Gastrocnemius medialis (tissue), 4 donors: ENCODE results near the gene TRMT1L. TPM values are rescaled to one million over a fixed set of nuclear protein-coding genes. Genes with fewer than 3 reads are reported as not detected.

Experiments
- ATAC-seq, 2 donors: fragments of 150-250 bp; one replicate each; pipeline ENCODE4 v1.9.1; 2016
- DNase-seq, 2 donors: peaks; one replicate each; pipeline ENCODE4 v3.0.0-alpha.2; 2019
- H3K27ac ChIP-seq, 4 donors: fragments of 200-600 bp; sonication (generic); 1 replicate in 1 of 4; 2 replicates in 3 of 4; pipeline ENCODE4 v1.5.1; 2016 to 2018; ENCODE audit warnings: mild to moderate bottlenecking in 2 of 4, moderate library complexity in 1 of 4
- H3K27me3 ChIP-seq, 3 donors: fragments of 200-600 bp; sonication (generic) in 2 of 3; 1 replicate in 1 of 3; 2 replicates in 2 of 3; pipeline versions ENCODE4 v1.5.1 to v1.6.0; 2016 to 2019; ENCODE audit warnings: mild to moderate bottlenecking in 1 of 3, moderate library complexity in 1 of 3
- H3K36me3 ChIP-seq, 2 donors: fragments of 200-600 bp; sonication (generic) in 1 of 2; one replicate each; pipeline ENCODE4 v1.5.1; 2017 to 2018
- H3K4me1 ChIP-seq, 2 donors: fragments of 200-600 bp; sonication (generic) in 1 of 2; one replicate each; pipeline ENCODE4 v1.5.1; 2016 to 2017; ENCODE audit warnings: mild to moderate bottlenecking in 2 of 2
- H3K4me3 ChIP-seq, 4 donors: fragments of 200-600 bp; sonication (generic) in 3 of 4; 1 replicate in 1 of 4; 2 replicates in 3 of 4; pipeline ENCODE4 v1.5.1; 2016 to 2019; ENCODE audit warnings: mild to moderate bottlenecking in 2 of 4
- H3K9me3 ChIP-seq, 3 donors: fragments of 200-600 bp; sonication (generic) in 2 of 3; 1 replicate in 1 of 3; 2 replicates in 2 of 3; pipeline ENCODE4 v1.5.1; 2016 to 2019
- CTCF ChIP-seq, 5 experiments: fragments of 450-650 bp in 3 of 5; fragments of 200-600 bp in 2 of 5; sonication (generic) in 2 of 5; IDR thresholded peaks in 4 of 5; conservative IDR thresholded peaks in 1 of 5; 1 replicate in 4 of 5; 2 replicates in 1 of 5; pipeline ENCODE4 v1.5.1; 2016 to 2019; ENCODE audit warnings: antibody characterized with exemption in 5 of 5, mild to moderate bottlenecking in 3 of 5, moderate library complexity in 3 of 5
- POLR2A ChIP-seq, 2 donors: fragments of 450-650 bp; IDR thresholded peaks; one replicate each; pipeline ENCODE4 v1.6.1; 2017; ENCODE audit warnings: antibody characterized with exemption in 2 of 2, mild to moderate bottlenecking in 2 of 2, moderate library complexity in 2 of 2
- in situ Hi-C, 4 donors: fragments of 200-750 bp; cut with MboI; loops; one replicate each; pipeline versions ENCODE4 v1.15.0 to v1.8.0; 2017; ENCODE audit warnings: low sequenced_read_pairs in 4 of 4
- intact Hi-C: fragments of 100-400 bp; cut with DNase I; formaldehyde crosslinking; loops from one replicate; pipeline ENCODE4 v1.15.1; 2023; ENCODE audit warnings: low total_unique reads
- total RNA-seq, 4 donors: library from RNA; depleted of rRNA; stranded (reverse); fragments of >200 nt; gene quantifications; one replicate each; pipeline versions ENCODE4 v1.1.0 to v1.2.3, GENCODE V29; 2016

Gene TRMT1L
- total RNA-seq, 4 donors from 2014 or later: 24.9 to 42.8 (median 30.0) TPM

GRCh38 chr1:185154912-185155513 lies 1.7 kb downstream of the TRMT1L start:
- Histone ChIP-seq H3K4me1 (peaks cover 25 to 36% of the 10 kb centered on the region in 2 donors), H3K4me3 (peak overlapping the region in 2 of 4 donors; percentile 75 to 98), H3K36me3 (peaks cover 0 to 14% of the 10 kb centered on the region in 2 donors), H3K27ac (peak overlapping the region; percentile 93 to 99 (median 98)), H3K9me3 (no peaks in the 10 kb centered on the region), H3K27me3 (no peaks in the 10 kb centered on the region)
- intact Hi-C loops (loop anchor here (5.0 kb wide), 4 partner anchors 183 to 1683 kb away; partner anchors contain the start of genes ARPC5, NIBAN1 and SMG7), in situ Hi-C loops (loop anchor here (5.0 to 25.0 kb wide), 5 partner anchors 160 to 1220 kb away; partner anchors contain the start of genes EDEM3 (in 3 of the 4), IVNS1ABP (in 1 of the 4), ODR4 (in 1 of the 4) and TPR (in 1 of the 4))
- ATAC-seq: no peak
- TF ChIP-seq CTCF (IDR thresholded peaks at IDR 0.05 in 4 of 5, conservative IDR thresholded peaks at IDR 0.05 in 1 of 5) (no peak), POLR2A (IDR thresholded peaks at IDR 0.05) (no peak)
- no peak for DNase-seq

GRCh38 chr1:185152187-185152767 lies 4.5 kb downstream of the TRMT1L start:
- intact Hi-C loops (no loop called here), in situ Hi-C loops (loop anchor here (10.0 to 25.0 kb wide), 4 partner anchors 163 to 1223 kb away; partner anchors contain the start of genes EDEM3 (in 3 of the 4), IVNS1ABP (in 1 of the 4), ODR4 (in 1 of the 4) and TPR (in 1 of the 4))
- H3K4me1 ChIP-seq: peaks cover 14 to 25% of the 10 kb centered on the region in 2 donors
- H3K4me3 ChIP-seq: no peak overlapping the region
- DNase-seq: no peak
- H3K9me3 ChIP-seq: no peaks in the 10 kb centered on the region
- ATAC-seq: no peak
- H3K27ac ChIP-seq: no peak overlapping the region
- no peaks in the 10 kb centered on the region for H3K27me3 ChIP-seq
- H3K36me3 ChIP-seq: peaks cover 2 to 42% of the 10 kb centered on the region in 2 donors
- TF ChIP-seq POLR2A (IDR thresholded peaks at IDR 0.05) (no peak), CTCF (IDR thresholded peaks at IDR 0.05 in 4 of 5, conservative IDR thresholded peaks at IDR 0.05 in 1 of 5) (no peak)

- H3K4me1 ChIP-seq: peaks cover 14 to 25% of the 10 kb centered on the region in 2 donors
- intact Hi-C loops: no loop called here
- H3K27ac ChIP-seq: no peak overlapping the region
- DNase-seq (no peak), ATAC-seq (no peak)
- in situ Hi-C loops: loop anchor here (10.0 to 25.0 kb wide), 4 partner anchors 164 to 1224 kb away; partner anchors contain the start of genes EDEM3 (in 3 of the 4), IVNS1ABP (in 1 of the 4), ODR4 (in 1 of the 4) and TPR (in 1 of the 4)
- no peak for TF ChIP-seq CTCF (IDR thresholded peaks at IDR 0.05 in 4 of 5, conservative IDR thresholded peaks at IDR 0.05 in 1 of 5)
- TF ChIP-seq POLR2A (IDR thresholded peaks at IDR 0.05): no peak
- no peaks in the 10 kb centered on the region for H3K9me3 ChIP-seq
- H3K27me3 ChIP-seq: no peaks in the 10 kb centered on the region
- no peak overlapping the region for H3K4me3 ChIP-seq
- H3K36me3 ChIP-seq: peaks cover 2 to 52% of the 10 kb centered on the region in 2 donors
Measured at GRCh38 chr1:185151215-185151614, 5.5 kb downstream of the TRMT1L start.

GRCh38 chr1:185144233-185144632 lies 12.5 kb downstream of the TRMT1L start:
- H3K4me1 ChIP-seq: no peaks in the 10 kb centered on the region
- H3K9me3 ChIP-seq: no peaks in the 10 kb centered on the region
- DNase-seq (no peak), ATAC-seq (no peak)
- H3K27me3 ChIP-seq: no peaks in the 10 kb centered on the region
- in situ Hi-C loops (loop anchor here (25.0 kb wide), 2 partner anchors 1193 to 1218 kb away; no protein-coding TSS in a partner anchor), intact Hi-C loops (no loop called here)
- H3K27ac ChIP-seq: no peak overlapping the region
- H3K36me3 ChIP-seq: peaks cover 0 to 73% of the 10 kb centered on the region in 2 donors
- no peak for TF ChIP-seq CTCF (IDR thresholded peaks at IDR 0.05 in 4 of 5, conservative IDR thresholded peaks at IDR 0.05 in 1 of 5)
- TF ChIP-seq POLR2A (IDR thresholded peaks at IDR 0.05): no peak
- no peak overlapping the region for H3K4me3 ChIP-seq
